GM18499 (cell line): Measurements from ENCODE around the gene PAFAH1B1.

Experiments
- ATAC-seq: cut with Tn5 transposase; IDR thresholded peaks from one replicate; pipeline ENCODE4 v1.9.1; 2021; ENCODE audit warnings: moderate number of reproducible peaks; ENCODE audit not compliant: insufficient read depth, unreplicated experiment

PAFAH1B1 gene

GRCh38 chr17:2711608-2712299, 118.3 kb downstream of the PAFAH1B1 start, which contains the start of gene CLUH:
CLUH (minus strand) TSS chr17:2711764; CDS start chr17:2711661, 103 bp downstream.
- peak; percentile 38 for ATAC-seq

GRCh38 chr17:2712300-2713043, 119.0 kb downstream of the PAFAH1B1 start:
- no peak for ATAC-seq

- ATAC-seq, result no peak
Observed at GRCh38 chr17:2713881-2714280, 120.4 kb downstream of the PAFAH1B1 start.

- no peak for ATAC-seq
Observed at GRCh38 chr17:2716649-2717048, 123.2 kb downstream of the PAFAH1B1 start.

GRCh38 chr17:2718150-2718938, 124.9 kb downstream of the PAFAH1B1 start:
- ATAC-seq, result no peak

GRCh38 chr17:2719861-2720260, 126.4 kb downstream of the PAFAH1B1 start:
- no peak for ATAC-seq

- ATAC-seq, result no peak
Observed at GRCh38 chr17:2721603-2722002, 128.1 kb downstream of the PAFAH1B1 start.

GRCh38 chr17:2722611-2723010, 129.2 kb downstream of the PAFAH1B1 start:
- ATAC-seq, result no peak

- no peak for ATAC-seq
Observed at GRCh38 chr17:2723505-2723996, 130.1 kb downstream of the PAFAH1B1 start.

GRCh38 chr17:2723997-2724783, 130.7 kb downstream of the PAFAH1B1 start:
- ATAC-seq, result no peak

GRCh38 chr17:2724784-2725164, 131.3 kb downstream of the PAFAH1B1 start:
- ATAC-seq, result no peak

- ATAC-seq, result no peak
Observed at GRCh38 chr17:2730764-2731353, 137.4 kb downstream of the PAFAH1B1 start.

GRCh38 chr17:2731807-2732206, 138.4 kb downstream of the PAFAH1B1 start:
- no peak for ATAC-seq

- ATAC-seq, result no peak
Observed at GRCh38 chr17:2734939-2735338, 141.5 kb downstream of the PAFAH1B1 start.
